K562 (cell line): Measurements from ENCODE around the gene SLC26A5. TPM values are rescaled to one million over a fixed set of nuclear protein-coding genes. Genes with fewer than 3 reads are reported as not detected.

Experiments used
- ATAC-seq: fragments of 200-7000 bp; cut with Tn5 transposase; 3 replicates; pipeline ENCODE4 v1.9.1; 2020; ENCODE audit warnings: moderate library complexity
- BruUV-seq: library from RNA; stranded (reverse); fragments of 400-500 nt; replicated peaks from 2 replicates; lab custom pipeline; 2021; lab: Mats Ljungman, UMichigan
- CTCF ChIA-PET: fragments of 300-600 bp; formaldehyde crosslinking; extraction: SDS; loops from one replicate; lab custom pipeline; 2021; ENCODE audit warnings: low intra/inter-chr PET ratio; lab: Yijun Ruan, JAX
- POLR2A ChIA-PET: fragments of 300-600, 350-650 bp; sonication (Branson Sonifier 250); formaldehyde crosslinking; extraction: SDS; loops from one replicate; lab custom pipeline; 2021; ENCODE audit warnings: antibody characterized with exemption, inconsistent platforms; lab: Yijun Ruan, JAX
- DNase-seq, 4 experiments: peaks; one replicate each; pipeline versions ENCODE4 v3.0.0 to v3.0.0-alpha.2; 2011 to 2018; ENCODE audit warnings: low spot score in 3 of 4, mixed read lengths in 3 of 4; ENCODE audit errors: extremely low read depth in 1 of 4
- FAIRE-seq: peaks from 2 replicates; lab custom pipeline; 2011; peaks lifted over from hg19 to GRCh38; lab: Jason Lieb, UNC
- H2AFZ ChIP-seq: 2 replicates; pipeline ENCODE4 v1.6.0; 2011; ENCODE audit warnings: low read depth, low read length, control low read depth, inconsistent platforms
- H3K27ac ChIP-seq: fragments of 200-600 bp; 3 replicates; pipeline ENCODE4 v1.8.0; 2011; ENCODE audit warnings: low read depth, mild to moderate bottlenecking, control low read depth, inconsistent platforms, low read length, moderate library complexity, mixed read lengths; ENCODE audit errors: extremely low read depth
- H3K27me3 ChIP-seq, 2 experiments: fragments of 300-600 bp in 1 of 2; 2 replicates in 1 of 2; 3 replicates in 1 of 2; pipeline versions ENCODE4 v1.6.0 to v1.8.0; 2011; ENCODE audit warnings: inconsistent platforms in 2 of 2, low read length in 2 of 2, mild to moderate bottlenecking in 1 of 2, mixed read lengths in 1 of 2, moderate library complexity in 1 of 2; ENCODE audit not compliant: control insufficient read depth in 2 of 2, insufficient read depth in 2 of 2
- H3K36me3 ChIP-seq: fragments of 300-600 bp; 3 replicates; pipeline ENCODE4 v1.8.0; 2011; ENCODE audit warnings: mild to moderate bottlenecking, low read length, inconsistent platforms; ENCODE audit not compliant: control insufficient read depth, insufficient read depth
- H3K4me1 ChIP-seq, 2 experiments: fragments of 200-600 bp in 1 of 2; replicated peaks in 1 of 2; 2 replicates in 1 of 2; 3 replicates in 1 of 2; pipeline versions ENCODE4 v1.5.1 to v1.8.0; 2011; ENCODE audit warnings: inconsistent platforms in 2 of 2, low read length in 2 of 2, mild to moderate bottlenecking in 1 of 2, mixed read lengths in 1 of 2, moderate library complexity in 1 of 2; ENCODE audit not compliant: control insufficient read depth in 2 of 2, insufficient read depth in 2 of 2
- H3K4me2 ChIP-seq: 2 replicates; pipeline ENCODE4 v1.6.1; 2011; ENCODE audit warnings: low read length, control low read depth, inconsistent platforms, mixed read lengths; ENCODE audit not compliant: insufficient read depth
- H3K4me3 ChIP-seq: fragments of 200-600 bp; sonication (generic), shearing (Covaris generic); 2 replicates; pipeline ENCODE4 v1.5.1; 2016; ENCODE audit warnings: control low read depth, inconsistent platforms
- H3K79me2 ChIP-seq: fragments of 200-600 bp; 3 replicates; pipeline ENCODE4 v1.8.0; 2011; ENCODE audit warnings: low read length, inconsistent platforms; ENCODE audit not compliant: control insufficient read depth, insufficient read depth
- H3K9ac ChIP-seq, 2 experiments: 2 replicates each; pipeline versions ENCODE4 v1.6.0 to v1.6.1; 2011; ENCODE audit warnings: low read depth in 2 of 2, low read length in 2 of 2, control low read depth in 1 of 2, inconsistent platforms in 1 of 2, mild to moderate bottlenecking in 1 of 2, mixed read lengths in 1 of 2; ENCODE audit not compliant: insufficient read depth in 1 of 2
- H3K9me1 ChIP-seq: one replicate; pipeline ENCODE4 v1.6.0; 2011; ENCODE audit warnings: inconsistent platforms, mild to moderate bottlenecking, low read length, moderate library complexity; ENCODE audit not compliant: control insufficient read depth, insufficient read depth
- H3K9me3 ChIP-seq: replicated peaks from 2 replicates; pipeline ENCODE4 v1.5.1; 2011; ENCODE audit warnings: low read depth, low read length, inconsistent platforms; ENCODE audit not compliant: control insufficient read depth, insufficient read depth
- H4K20me1 ChIP-seq: replicated peaks from 2 replicates; pipeline ENCODE4 v1.6.1; 2011; ENCODE audit warnings: low read length, inconsistent platforms, mixed read lengths; ENCODE audit not compliant: control insufficient read depth, insufficient read depth
- C11orf30 ChIP-seq: fragments of 450-650 bp; IDR thresholded peaks from 2 replicates; pipeline ENCODE4 v1.6.1; 2016; ENCODE audit warnings: low read depth, mild to moderate bottlenecking
- CAMTA2 ChIP-seq: fragments of 250-450 bp; sonication (Bioruptor Pico); conservative IDR thresholded peaks from 2 replicates; pipeline ENCODE4 v1.5.1; 2022
- ESRRA ChIP-seq: fragments of 450-650 bp; IDR thresholded peaks from 2 replicates; pipeline ENCODE4 v1.6.1; 2014; ENCODE audit warnings: low read depth, mild to moderate bottlenecking, moderate library complexity, borderline replicate concordance
- MAFF ChIP-seq: IDR thresholded peaks from 2 replicates; pipeline ENCODE4 v1.6.1; 2012; ENCODE audit warnings: low read length, improper control_type of control experiment
- MAFG ChIP-seq: fragments of 450-650 bp; conservative IDR thresholded peaks from 2 replicates; pipeline ENCODE4 v1.6.1; 2016; ENCODE audit warnings: missing genetic modification characterization, missing compliant biosample characterization
- ZNF316 ChIP-seq: fragments of 450-650 bp; IDR thresholded peaks from 2 replicates; pipeline ENCODE4 v1.6.1; 2016
- WGBS: fragments of 100-300 bp; shearing (Covaris generic); methylation state at CpG from one replicate; pipeline ENCODE4 v1.1.6; 2016; ENCODE audit warnings: low coverage, mixed read lengths; ENCODE audit not compliant: insufficient coverage; ENCODE audit errors: missing lambda C conversion rate; 5-methylcytosine and 5-hydroxymethylcytosine counted together
- in situ Hi-C: fragments of 300-500 bp; cut with MboI; formaldehyde crosslinking; loops from 4 replicates; pipeline ENCODE4 v1.15.0; 2018; ENCODE audit warnings: inconsistent platforms, mixed read lengths
- intact Hi-C: fragments of 100-400 bp; cut with micrococcal nuclease; formaldehyde crosslinking; loops from 2 replicates; pipeline ENCODE4 v1.14.2; 2022
- polyA plus RNA-seq, 8 experiments: library from polyadenylated mRNA; depleted of rRNA in 4 of 8; stranded (reverse) in 5 of 8; unstranded in 3 of 8; fragments of >200 nt; fragmentation: Nextera tagmentation in 2 of 8; fragmentation: Illumina TruSeq in 1 of 8; extraction: Ambion mirVana in 2 of 8; extraction: Trizol in 1 of 8; gene quantifications; 2 replicates each; pipeline versions ENCODE4 v1.2.1 to v1.2.3, GENCODE V29; 2011 to 2014; ENCODE audit warnings: inconsistent platforms in 1 of 8, missing spikeins in 1 of 8
- total RNA-seq, 7 experiments: library from RNA; depleted of rRNA in 6 of 7; stranded (reverse); fragments of >200 nt in 6 of 7; fragmentation: Illumina TruSeq in 2 of 7; extraction: Trizol in 2 of 7; gene quantifications; 2 replicates each; pipeline versions ENCODE4 v1.2.1 to v1.2.3, GENCODE V29; 2011 to 2021; ENCODE audit warnings: low replicate concordance in 1 of 7
- TF ChIP-seq, protein P1 (sequence below): IDR thresholded peaks from 2 replicates; pipeline ENCODE4 v1.6.1; 2012; ENCODE audit warnings: low read depth, low read length, improper control_type of control experiment, borderline replicate concordance

The SLC26A5 gene
- total and polyA plus RNA-seq, 9 of the 15 experiments (the other 6 are each of a cell fraction or from before 2014, with no cell fraction given): not detected

DNA sequence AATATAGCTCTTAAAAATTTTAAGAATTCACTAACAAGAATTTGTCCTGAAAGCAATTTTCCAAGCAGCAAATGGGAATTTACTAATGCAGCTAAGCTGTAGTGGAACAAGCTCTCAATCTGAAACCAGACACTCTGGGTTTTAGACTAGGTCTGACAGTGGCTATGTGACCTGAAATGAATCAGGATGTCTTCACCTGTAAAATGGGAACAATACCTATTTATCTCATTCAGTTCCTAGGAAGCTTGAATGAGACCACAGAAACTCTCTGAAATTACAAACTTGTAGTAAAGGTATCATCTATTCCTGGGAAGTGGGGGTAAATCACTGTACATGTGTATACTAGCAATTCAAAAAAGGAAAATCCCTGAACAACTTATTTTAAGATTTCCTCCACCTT lies 102.7 kb downstream of the SLC26A5 start:
- no peak for TF ChIP-seq CAMTA2 (CRISPR knock-in tag)
- TF ChIP-seq ESRRA: peak; percentile 74
- TF ChIP-seq ZNF316: 0 out of 2 replicates have a peak, but pooled peaks have one; percentile 7
- Histone ChIP-seq H3K4me3 (peak overlapping the region; percentile 82), H4K20me1 (no peaks in the 10 kb centered on the region; the same call in 1 of the 2 replicates), H3K4me1 (peaks cover 3 to 9% of the 10 kb centered on the region in 2 experiments; a peak in 3 of 5 replicates), H2AFZ (peak overlapping the region; percentile 93; the same call in 1 of the 2 replicates), H3K9me3 (no peaks in the 10 kb centered on the region), H3K27ac (peak overlapping the region; percentile 93), H3K79me2 (peaks cover 80% of the 10 kb centered on the region), H3K9me1 (no peaks in the 10 kb centered on the region), H3K9ac (peak overlapping the region; percentile 96 to 97), H3K36me3 (peaks cover 36% of the 10 kb centered on the region), H3K27me3 (no peaks in the 10 kb centered on the region), H3K4me2 (peak overlapping the region; percentile 92)
- intact Hi-C loops (no loop called here), in situ Hi-C loops (no loop called here)
- ChIA-PET POLR2A (interaction anchor here (0.7 to 1.4 kb wide), 6 partner anchors 13 to 202 kb away, joined by 3 to 8 read pairs (median 4); no protein-coding TSS in a partner anchor), CTCF (interaction anchor here (0.7 kb wide), 1 partner anchor 63 kb away, joined by 3 read pairs; no protein-coding TSS in a partner anchor)
- no TSS peak for BruUV-seq
- peak in 1 of 4 experiments; percentile 21 for DNase-seq
- no peak for ATAC-seq
- FAIRE-seq: no peak

GRCh38 chr7:103341466-103341865 lies 104.5 kb downstream of the SLC26A5 start:
- TF ChIP-seq ZNF316 (peak; percentile 85), MAFG (tag) (peak; percentile 56), C11orf30 (peak; percentile 68), MAFF (0 out of 2 replicates have a peak, but pooled peaks have one; percentile 16)
- TF ChIP-seq, protein P1, sequence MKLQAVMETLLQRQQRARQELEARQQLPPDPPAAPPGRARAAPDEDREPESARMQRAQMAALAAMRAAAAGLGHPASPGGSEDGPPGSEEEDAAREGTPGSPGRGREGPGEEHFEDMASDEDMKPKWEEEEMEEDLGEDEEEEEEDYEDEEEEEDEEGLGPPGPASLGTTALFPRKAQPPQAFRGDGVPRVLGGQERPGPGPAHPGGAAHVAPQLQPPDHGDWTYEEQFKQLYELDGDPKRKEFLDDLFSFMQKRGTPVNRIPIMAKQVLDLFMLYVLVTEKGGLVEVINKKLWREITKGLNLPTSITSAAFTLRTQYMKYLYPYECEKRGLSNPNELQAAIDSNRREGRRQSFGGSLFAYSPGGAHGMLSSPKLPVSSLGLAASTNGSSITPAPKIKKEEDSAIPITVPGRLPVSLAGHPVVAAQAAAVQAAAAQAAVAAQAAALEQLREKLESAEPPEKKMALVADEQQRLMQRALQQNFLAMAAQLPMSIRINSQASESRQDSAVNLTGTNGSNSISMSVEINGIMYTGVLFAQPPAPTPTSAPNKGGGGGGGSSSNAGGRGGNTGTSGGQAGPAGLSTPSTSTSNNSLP: no peak
- no peaks in the 10 kb centered on the region for H4K20me1 ChIP-seq
- no peak for FAIRE-seq
- no peak for ATAC-seq
- ChIA-PET CTCF (no interaction called here), POLR2A (no interaction called here)
- no TSS peak for BruUV-seq
- no peak overlapping the region for H3K4me3 ChIP-seq
- intact Hi-C loops: no loop called here
- H3K27me3 ChIP-seq: no peaks in the 10 kb centered on the region
- H3K36me3 ChIP-seq: peaks cover 52% of the 10 kb centered on the region
- WGBS: 77% methylated on average over 2 of the region's 2 CpGs
- DNase-seq: no peak
- no peaks in the 10 kb centered on the region for H3K9me3 ChIP-seq
- H3K27ac ChIP-seq: no peak overlapping the region
- no peak overlapping the region for H3K9ac ChIP-seq
- peaks cover 3 to 5% of the 10 kb centered on the region in 2 experiments; a peak in 3 of 5 replicates for H3K4me1 ChIP-seq
- H3K4me2 ChIP-seq: no peak overlapping the region
- H3K79me2 ChIP-seq: peaks cover 79% of the 10 kb centered on the region
- no peaks in the 10 kb centered on the region for H3K9me1 ChIP-seq
- in situ Hi-C loops: no loop called here
- H2AFZ ChIP-seq: no peak overlapping the region
